Stomach (tissue), 9 donors: ENCODE data around the gene PPP3R1. TPM values are rescaled to one million over a fixed set of nuclear protein-coding genes. Genes with fewer than 3 reads are reported as not detected.

ENCODE experiments used
- DNase-seq, 2 donors: peaks; one replicate each; pipeline versions ENCODE4 v3.0.0 to v3.0.0-alpha.2; 2013 to 2019
- H3K27ac ChIP-seq, 5 donors: fragments of 200-600 bp in 4 of 5; sonication (generic) in 4 of 5; one replicate each; pipeline ENCODE4 v1.5.1; 2013 to 2019; ENCODE audit warnings: mild to moderate bottlenecking in 1 of 5, moderate library complexity in 1 of 5
- H3K27me3 ChIP-seq, 3 donors: fragments of 200-600 bp; sonication (generic); one replicate each; pipeline ENCODE4 v1.5.1; 2017 to 2019; ENCODE audit warnings: mixed run types in 1 of 3
- H3K36me3 ChIP-seq, 4 donors: fragments of 200-600 bp; sonication (generic); 1 replicate in 3 of 4; 2 replicates in 1 of 4; pipeline ENCODE4 v1.5.1; 2016 to 2019
- H3K4me1 ChIP-seq, 4 donors: fragments of 200-600 bp; sonication (generic); one replicate each; pipeline ENCODE4 v1.5.1; 2016 to 2019
- H3K4me3 ChIP-seq, 4 donors: fragments of 200-600 bp; sonication (generic) in 3 of 4; one replicate each; pipeline ENCODE4 v1.5.1; 2016 to 2019; ENCODE audit warnings: mild to moderate bottlenecking in 1 of 4
- H3K9me3 ChIP-seq, 4 donors: fragments of 200-600 bp; sonication (generic); one replicate each; pipeline ENCODE4 v1.5.1; 2016 to 2019
- EP300 ChIP-seq: sonication (generic); formaldehyde crosslinking; IDR thresholded peaks from one replicate; pipeline ENCODE4 v1.6.1; 2017; ENCODE audit warnings: antibody characterized with exemption
- POLR2A ChIP-seq, 4 donors: fragments of 450-650 bp; IDR thresholded peaks; one replicate each; pipeline ENCODE4 v1.6.1; 2016; ENCODE audit warnings: antibody characterized with exemption in 4 of 4, control low read depth in 2 of 4, mild to moderate bottlenecking in 1 of 4, moderate library complexity in 1 of 4
- POLR2AphosphoS5 ChIP-seq, 3 donors: sonication (generic); formaldehyde crosslinking; IDR thresholded peaks; one replicate each; pipeline ENCODE4 v1.6.1; 2016; ENCODE audit warnings: antibody characterized with exemption in 3 of 3
- WGBS, 5 donors: extraction: QIAGEN DNeasy Blood & Tissue Kit in 3 of 5; methylation state at CpG; one replicate each; pipeline versions ENCODE4 v1.1.5 to v1.1.7; 2013 to 2018; 5-methylcytosine and 5-hydroxymethylcytosine counted together
- intact Hi-C: fragments of 100-400 bp; cut with DNase I; formaldehyde crosslinking; loops from one replicate; pipeline ENCODE4 v1.15.1; 2023; ENCODE audit warnings: low total_unique reads
- polyA plus RNA-seq, 3 donors: library from polyadenylated mRNA; stranded (reverse); fragments of 200-250 nt; gene quantifications; one replicate each; pipeline ENCODE4 v1.2.3, GENCODE V29; 2013
- total RNA-seq, 5 donors: library from RNA; depleted of rRNA; stranded (reverse); fragments of >200 nt; gene quantifications; one replicate each; pipeline versions ENCODE4 v1.1.0 to v1.2.3, GENCODE V29; 2014 to 2016
- TF ChIP-seq, protein P1 (sequence below), 7 experiments: fragments of 450-650 bp in 4 of 7; fragments of 200-600 bp in 3 of 7; sonication (generic) in 3 of 7; IDR thresholded peaks; one replicate each; pipeline ENCODE4 v1.5.1; 2016 to 2019; ENCODE audit warnings: antibody characterized with exemption in 7 of 7, control low read depth in 2 of 7, mild to moderate bottlenecking in 1 of 7
- donor health status: healthy with polysubstance abuse.
- donor health status: Bipolar disorder and iron deficiency.
- donor health status: healthy.

PPP3R1 gene
- total and polyA plus RNA-seq, 8 donors = 1.2 to 65.7 (median 19.8) TPM

DNA sequence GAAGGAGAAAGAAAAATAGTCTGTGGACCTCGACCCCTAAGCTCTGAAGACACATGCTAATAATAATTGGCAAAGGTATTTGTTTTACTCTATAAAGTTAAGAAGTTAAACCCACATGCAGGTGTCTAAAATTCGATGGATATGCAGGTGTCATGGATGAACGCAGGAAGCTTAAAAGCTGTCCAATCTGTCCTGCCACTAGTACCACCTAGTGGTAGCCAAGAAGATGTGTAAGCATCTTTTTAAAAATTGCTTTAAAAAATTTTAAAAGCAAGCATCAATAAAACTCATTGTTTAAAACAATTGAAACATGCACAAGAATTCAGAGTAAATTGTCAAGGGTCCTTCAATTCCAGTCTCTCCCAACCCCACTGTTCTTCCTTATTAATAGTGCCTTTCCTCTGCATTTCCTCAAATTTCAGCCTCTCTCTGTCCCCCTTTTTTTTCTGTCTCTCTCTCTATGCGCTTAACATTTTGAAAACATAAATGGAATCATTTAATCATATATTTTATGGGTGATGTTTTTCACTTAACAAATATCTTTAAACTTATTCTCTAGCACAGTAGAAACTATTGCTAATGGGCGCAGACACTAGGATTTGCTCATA lies 30.6 kb upstream of the PPP3R1 start:
- TF ChIP-seq POLR2A (IDR thresholded peaks at IDR 0.05) = no peak
- TF ChIP-seq, protein P1, sequence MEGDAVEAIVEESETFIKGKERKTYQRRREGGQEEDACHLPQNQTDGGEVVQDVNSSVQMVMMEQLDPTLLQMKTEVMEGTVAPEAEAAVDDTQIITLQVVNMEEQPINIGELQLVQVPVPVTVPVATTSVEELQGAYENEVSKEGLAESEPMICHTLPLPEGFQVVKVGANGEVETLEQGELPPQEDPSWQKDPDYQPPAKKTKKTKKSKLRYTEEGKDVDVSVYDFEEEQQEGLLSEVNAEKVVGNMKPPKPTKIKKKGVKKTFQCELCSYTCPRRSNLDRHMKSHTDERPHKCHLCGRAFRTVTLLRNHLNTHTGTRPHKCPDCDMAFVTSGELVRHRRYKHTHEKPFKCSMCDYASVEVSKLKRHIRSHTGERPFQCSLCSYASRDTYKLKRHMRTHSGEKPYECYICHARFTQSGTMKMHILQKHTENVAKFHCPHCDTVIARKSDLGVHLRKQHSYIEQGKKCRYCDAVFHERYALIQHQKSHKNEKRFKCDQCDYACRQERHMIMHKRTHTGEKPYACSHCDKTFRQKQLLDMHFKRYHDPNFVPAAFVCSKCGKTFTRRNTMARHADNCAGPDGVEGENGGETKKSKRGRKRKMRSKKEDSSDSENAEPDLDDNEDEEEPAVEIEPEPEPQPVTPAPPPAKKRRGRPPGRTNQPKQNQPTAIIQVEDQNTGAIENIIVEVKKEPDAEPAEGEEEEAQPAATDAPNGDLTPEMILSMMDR (IDR thresholded peaks at IDR 0.05) = peak in 5 of 7 experiments; percentile 12 to 67 (median 61)
- intact Hi-C loops = loop anchor here (5.0 kb wide), 1 partner anchor 161 kb away; no protein-coding TSS in a partner anchor
- no peaks in the 10 kb centered on the region for H3K9me3 ChIP-seq
- no peaks in the 10 kb centered on the region for H3K36me3 ChIP-seq
- whole genome bisulfite sequencing, 5 donors = 38 to 40% (median 39%) methylated on average over 5 of the region's 5 CpGs
- H3K27ac ChIP-seq = no peak overlapping the region
- DNase-seq = peak in 1 of 2 donors; percentile 55
- H3K4me3 ChIP-seq = no peak overlapping the region
- H3K27me3 ChIP-seq = no peaks in the 10 kb centered on the region
- H3K4me1 ChIP-seq = peaks cover 0 to 27% (median 10%) of the 10 kb centered on the region in 4 donors

DNA sequence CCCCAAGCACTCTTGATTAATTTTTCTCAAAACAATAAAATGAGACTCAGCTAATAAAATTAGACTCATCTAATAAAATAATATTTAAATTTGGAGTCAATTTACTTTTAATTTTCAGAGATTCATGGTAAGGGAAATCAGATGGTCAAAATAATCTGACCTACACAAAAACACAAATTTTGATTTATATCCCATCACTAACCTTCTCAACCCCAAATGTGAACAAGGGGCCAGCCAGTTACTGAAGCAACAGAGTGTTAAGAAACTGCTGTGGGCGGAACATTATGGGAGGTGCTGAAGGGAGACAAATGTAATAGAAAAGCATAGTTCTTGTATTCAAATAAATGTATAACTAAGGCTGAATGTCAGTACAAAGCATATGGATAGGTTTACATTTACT lies 28.5 kb upstream of the PPP3R1 start:
- peaks cover 0 to 16% (median 4%) of the 10 kb centered on the region in 4 donors for H3K4me1 ChIP-seq
- WGBS, 5 donors = 84 to 97% (median 95%) methylated on average over 1 of the region's 1 CpG
- intact Hi-C loops = loop anchor here (5.0 kb wide), 1 partner anchor 158 kb away; no protein-coding TSS in a partner anchor
- TF ChIP-seq EP300 = no peak
- no peaks in the 10 kb centered on the region for H3K36me3 ChIP-seq
- H3K9me3 ChIP-seq = no peaks in the 10 kb centered on the region
- no peak overlapping the region for H3K4me3 ChIP-seq
- no peaks in the 10 kb centered on the region for H3K27me3 ChIP-seq
- no peak overlapping the region for H3K27ac ChIP-seq
- DNase-seq = no peak

DNA sequence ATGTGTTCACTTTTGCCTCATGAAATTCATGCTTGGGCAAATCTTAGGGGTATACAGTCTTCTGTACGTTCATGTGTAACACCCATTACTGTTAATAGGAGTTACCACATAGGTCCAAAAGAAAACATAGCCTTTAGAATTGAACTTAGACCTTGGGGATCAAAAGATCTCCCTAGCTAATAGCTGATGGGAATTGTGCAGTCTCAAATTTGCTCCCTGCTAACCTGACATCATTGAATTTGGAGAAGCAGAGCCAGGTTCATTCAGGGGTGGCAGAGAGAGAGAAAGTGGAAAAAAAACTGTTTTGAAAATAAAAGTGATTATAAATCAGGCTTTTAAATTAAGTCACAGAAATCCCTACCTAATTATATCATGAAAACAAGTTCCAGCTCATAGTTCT lies 28.0 kb upstream of the PPP3R1 start:
- Histone ChIP-seq H3K36me3 (no peaks in the 10 kb centered on the region), H3K4me3 (no peak overlapping the region), H3K9me3 (no peaks in the 10 kb centered on the region), H3K4me1 (peaks cover 0 to 16% (median 4%) of the 10 kb centered on the region in 4 donors), H3K27me3 (no peaks in the 10 kb centered on the region), H3K27ac (no peak overlapping the region)
- WGBS, 5 donors = 45 to 64% (median 51%) methylated on average over 1 of the region's 1 CpG
- TF ChIP-seq POLR2AphosphoS5 (IDR thresholded peaks at IDR 0.05) (no peak), POLR2A (IDR thresholded peaks at IDR 0.05) (no peak), EP300 (no peak)
- TF ChIP-seq, protein P1 (IDR thresholded peaks at IDR 0.05) = no peak
- intact Hi-C loops = loop anchor here (5.0 kb wide), 1 partner anchor 158 kb away; no protein-coding TSS in a partner anchor
- DNase-seq = no peak

DNA sequence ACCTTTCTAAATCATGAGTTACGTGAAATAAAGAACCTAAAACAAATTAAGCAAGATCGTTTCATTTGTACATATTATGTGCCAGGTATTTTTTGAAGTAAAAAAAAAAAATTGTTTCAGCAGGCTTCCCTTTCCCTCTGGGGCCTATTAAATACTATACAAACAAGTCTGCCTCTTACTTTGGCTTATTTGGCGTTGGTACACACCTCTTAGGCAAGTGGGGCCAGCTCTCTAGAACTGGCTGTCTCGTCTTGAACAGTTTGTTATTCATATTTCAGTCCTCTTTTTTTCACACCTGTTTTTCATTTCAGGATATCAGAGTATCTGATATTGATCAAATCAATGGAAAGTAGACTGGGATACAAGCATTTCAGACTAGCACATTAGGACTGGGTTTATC lies 27.4 kb upstream of the PPP3R1 start:
- no peak overlapping the region for H3K4me3 ChIP-seq
- no peaks in the 10 kb centered on the region for H3K36me3 ChIP-seq
- peaks cover 0 to 16% (median 4%) of the 10 kb centered on the region in 4 donors for H3K4me1 ChIP-seq
- WGBS, 5 donors = 38 to 61% (median 55%) methylated on average over 4 of the region's 4 CpGs
- no peaks in the 10 kb centered on the region for H3K9me3 ChIP-seq
- intact Hi-C loops = loop anchor here (5.0 kb wide), 1 partner anchor 157 kb away; no protein-coding TSS in a partner anchor
- no peak overlapping the region for H3K27ac ChIP-seq
- no peaks in the 10 kb centered on the region for H3K27me3 ChIP-seq
- TF ChIP-seq POLR2A (IDR thresholded peaks at IDR 0.05) = no peak
- TF ChIP-seq, protein P1 (IDR thresholded peaks at IDR 0.05) = no peak
- no peak for TF ChIP-seq POLR2AphosphoS5 (IDR thresholded peaks at IDR 0.05)
- TF ChIP-seq EP300 = no peak
- no peak for DNase-seq

DNA sequence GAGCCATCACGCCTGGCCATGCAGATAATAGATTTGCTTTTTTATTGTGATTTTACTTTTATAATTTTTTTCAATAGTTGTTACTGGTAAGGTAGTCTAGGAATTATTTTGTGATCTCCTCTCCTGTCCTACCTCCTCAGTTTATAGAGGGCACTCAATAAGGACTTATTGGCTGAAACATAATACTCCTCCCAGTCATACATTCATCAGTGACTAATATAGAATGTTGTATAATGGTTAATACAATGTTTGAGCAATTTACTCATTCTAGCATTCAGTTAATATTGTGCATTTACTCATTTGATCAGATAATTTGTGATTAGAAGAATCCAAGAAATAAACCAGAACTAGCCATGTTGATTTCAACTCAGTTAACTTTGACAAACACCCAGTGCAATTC lies 25.8 kb upstream of the PPP3R1 start:
- Histone ChIP-seq H3K9me3 (no peaks in the 10 kb centered on the region), H3K27ac (no peak overlapping the region), H3K4me3 (no peak overlapping the region), H3K27me3 (no peaks in the 10 kb centered on the region), H3K4me1 (peaks cover 0 to 9% (median 3%) of the 10 kb centered on the region in 4 donors), H3K36me3 (no peaks in the 10 kb centered on the region)
- no peak for TF ChIP-seq POLR2A (IDR thresholded peaks at IDR 0.05)
- TF ChIP-seq EP300 = no peak
- TF ChIP-seq POLR2AphosphoS5 (IDR thresholded peaks at IDR 0.05) = no peak
- TF ChIP-seq, protein P1 (IDR thresholded peaks at IDR 0.05) = no peak
- WGBS, 5 donors = 77 to 96% (median 96%) methylated on average over 1 of the region's 1 CpG
- no peak for DNase-seq
- intact Hi-C loops = no loop called here
